Superior temporal gyrus (tissue), 1 donor: ENCODE measurements around the gene UNC5B.
A peak's percentile ranks its signal among the peaks of the same experiment; 100 is the strongest.

Source experiments
- DNase-seq: peaks from one replicate; pipeline ENCODE4 v3.0.0-alpha.2; 2016; ENCODE audit errors: extremely low spot score

UNC5B gene

DNA sequence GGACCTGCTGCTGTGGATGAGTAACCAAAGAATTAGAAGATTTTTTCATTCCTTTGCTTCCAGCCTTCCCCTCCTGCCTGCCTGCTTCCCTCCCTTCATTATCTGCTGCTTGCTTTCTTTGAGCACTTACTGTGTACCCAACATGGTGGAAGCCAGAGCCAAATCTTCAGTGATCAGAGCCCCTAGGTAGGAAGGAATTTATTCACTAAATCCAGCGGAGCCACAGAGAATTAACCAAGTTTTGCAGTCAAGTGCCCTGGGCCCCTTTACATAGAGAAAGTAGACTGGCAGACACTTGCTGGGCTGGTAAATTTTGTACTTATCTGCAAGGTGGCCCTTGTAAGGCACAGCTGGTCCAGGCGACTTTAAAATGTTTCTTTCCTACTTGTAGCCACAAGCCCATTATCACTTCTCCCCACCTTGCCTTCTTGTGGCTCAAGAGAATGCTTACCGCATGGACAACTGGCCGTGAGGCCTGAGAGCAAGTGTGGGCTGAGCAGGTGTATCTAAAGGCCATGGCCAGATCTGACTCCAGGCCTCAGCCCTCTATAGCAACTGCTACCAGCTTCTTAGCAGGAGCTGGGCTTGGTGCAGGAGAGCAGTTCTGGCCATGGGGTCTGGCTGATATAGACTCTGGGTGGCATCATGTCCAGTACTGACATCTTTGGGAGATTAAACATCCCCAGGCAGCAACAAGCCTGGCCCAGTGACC is 11.1 kb downstream of the UNC5B start:
- DNase-seq = peak; percentile 36

DNA sequence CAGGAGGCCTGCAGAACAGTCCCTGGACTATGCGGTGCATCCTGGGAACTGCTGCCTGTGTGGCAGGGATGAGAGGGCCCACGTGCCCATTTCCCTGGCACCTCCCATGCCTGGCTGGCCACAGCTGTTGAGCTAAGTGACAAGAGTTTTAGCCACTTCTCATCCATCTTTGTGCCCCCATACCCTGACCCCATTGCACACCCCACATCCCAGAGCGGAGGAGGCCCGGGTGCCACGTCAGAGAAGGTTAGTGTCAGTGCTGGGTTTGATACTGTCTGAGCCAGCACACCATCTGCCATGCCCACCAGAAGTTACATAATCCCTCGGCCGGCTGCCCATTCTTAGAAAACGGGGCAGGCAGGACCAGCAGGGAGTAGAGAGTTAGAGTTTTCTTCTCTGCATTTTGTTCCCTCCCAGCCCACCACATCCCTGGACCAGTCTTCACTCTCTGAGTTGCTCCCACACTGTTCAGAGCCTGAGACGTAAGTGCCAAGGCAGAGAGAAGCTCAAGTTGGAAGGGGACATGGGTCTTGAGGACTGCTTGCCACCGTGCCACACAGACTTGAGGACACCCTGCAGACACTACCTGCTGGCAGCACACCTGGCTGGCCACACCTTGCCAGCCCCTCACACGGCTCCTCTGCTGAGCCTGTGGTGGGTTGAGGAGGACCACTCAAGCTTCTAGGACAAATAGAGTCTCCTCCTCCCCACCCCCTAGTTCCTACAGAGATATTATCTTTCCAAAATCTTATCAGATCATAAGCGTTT is 13.1 kb downstream of the UNC5B start:
- DNase-seq = peak; percentile 88

DNA sequence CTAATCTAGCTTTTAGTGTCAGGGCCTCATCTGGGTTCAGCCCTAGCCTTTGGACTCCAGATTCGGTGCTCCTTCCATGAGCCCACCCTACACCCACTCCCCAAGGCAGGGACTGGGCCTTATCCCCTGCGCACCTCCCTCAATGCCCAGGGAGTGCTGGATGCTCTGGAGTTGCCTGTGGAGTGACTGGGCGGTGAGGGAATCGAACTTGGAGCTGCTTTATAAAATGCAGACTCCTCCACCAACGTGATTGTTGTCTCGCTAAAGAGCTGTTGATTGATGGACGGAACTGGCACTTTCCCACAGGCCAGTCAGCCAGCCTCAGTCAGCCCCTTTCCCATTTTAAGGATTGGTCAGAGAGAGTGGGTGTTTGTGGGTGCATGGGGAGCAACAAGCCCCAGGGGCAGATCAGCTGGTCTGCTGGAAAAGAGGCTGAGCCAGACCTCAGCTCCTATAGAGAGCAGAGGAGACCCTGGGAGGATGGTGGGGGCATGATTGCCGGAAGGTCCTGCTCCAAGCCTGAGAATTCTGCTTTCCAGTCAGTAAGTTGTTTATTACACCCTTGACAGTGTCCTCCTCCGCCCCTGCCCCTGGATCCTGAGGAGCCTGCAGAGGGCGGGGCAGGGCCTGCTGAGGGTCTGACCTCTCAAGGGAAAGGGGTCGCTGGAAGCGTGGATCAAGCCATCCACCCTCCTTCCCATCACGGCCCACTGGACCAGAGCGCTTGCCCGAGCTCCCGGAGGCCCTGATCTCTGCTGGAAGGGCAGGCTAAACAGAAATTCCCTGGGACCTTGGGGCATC is 16.7 kb downstream of the UNC5B start:
- peak; percentile 16 for DNase-seq

DNA sequence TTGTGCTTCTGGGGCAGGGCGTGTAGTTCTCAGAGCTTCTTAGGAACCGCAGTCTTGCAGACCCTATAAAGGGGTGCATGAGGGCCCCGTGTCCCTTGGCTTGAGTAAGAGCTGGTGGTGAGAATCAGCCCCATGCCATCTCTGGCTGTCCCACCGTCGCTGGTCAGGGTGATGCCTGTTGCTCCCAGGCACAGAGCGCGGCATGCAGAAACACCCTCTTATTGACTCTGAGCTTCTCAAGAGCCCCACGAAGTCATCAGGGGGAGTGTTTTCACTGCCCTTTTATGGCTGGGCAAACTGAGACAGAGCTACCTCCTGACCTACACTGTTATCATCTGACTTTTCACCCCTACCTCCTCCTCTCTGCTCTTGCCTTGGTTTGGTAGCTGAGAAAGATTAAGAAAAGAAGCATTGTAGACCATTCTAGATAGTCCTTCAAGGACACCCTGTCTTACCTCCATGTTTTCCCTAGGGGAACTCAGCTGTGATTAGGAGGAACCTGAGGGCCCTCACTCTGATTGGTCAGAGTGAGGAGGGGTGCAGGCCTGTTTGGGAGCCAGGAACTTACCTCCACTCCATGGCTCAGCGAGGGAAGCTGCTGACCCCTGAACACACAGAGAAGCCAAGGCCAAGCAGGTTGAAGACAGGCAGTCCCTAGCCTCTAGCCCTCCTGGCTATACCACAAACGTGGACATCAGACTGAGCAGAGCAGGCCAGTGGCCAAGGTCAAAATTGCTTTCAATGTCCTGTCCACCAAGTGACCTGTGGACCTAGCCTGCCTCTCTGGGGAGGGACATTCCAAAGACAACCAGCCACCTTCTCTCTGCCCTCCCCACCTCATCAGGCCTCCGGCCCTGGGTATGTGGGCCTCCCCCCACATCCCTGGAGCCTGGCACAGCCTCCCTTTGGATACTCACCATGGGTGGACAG is 17.6 kb downstream of the UNC5B start:
- DNase-seq = peak; percentile 41

DNA sequence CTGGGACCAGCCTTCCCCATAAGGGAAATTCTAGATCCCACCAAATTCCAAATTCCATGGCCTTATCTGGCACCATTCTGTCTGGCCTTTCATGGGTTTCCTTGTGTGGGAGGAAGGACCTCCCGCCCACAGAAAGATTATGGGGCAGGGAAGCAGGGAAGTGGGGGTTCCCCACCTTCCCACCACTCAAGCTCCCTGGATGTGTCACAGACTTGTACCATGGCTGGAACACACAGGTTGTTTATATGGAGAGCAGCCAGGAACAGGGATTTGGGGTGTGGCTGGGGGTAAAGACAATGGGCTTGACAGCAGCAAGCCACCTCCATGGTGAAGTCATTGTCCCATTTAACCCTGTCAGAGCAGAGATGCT is 18.3 kb downstream of the UNC5B start:
- peak; percentile 23 for DNase-seq

DNA sequence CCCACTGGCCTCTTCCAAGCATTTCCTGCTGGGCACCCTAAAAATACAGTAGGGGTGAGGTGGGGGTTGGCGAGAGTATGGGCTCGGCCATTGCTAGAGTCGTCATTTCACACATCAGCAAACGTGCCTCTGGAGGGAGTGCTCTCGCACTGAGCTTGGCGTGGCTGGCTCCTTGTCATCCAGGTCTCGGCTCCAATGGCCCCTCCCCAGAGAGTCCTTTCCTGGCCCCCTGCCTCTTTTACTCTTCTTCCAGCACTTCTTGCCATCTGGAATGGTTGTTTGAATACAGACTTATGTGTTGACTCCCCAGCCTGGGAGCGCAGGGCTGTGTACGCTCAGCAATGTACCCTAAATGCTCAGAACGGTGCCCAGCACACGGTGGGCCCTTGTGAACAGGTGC is 18.8 kb downstream of the UNC5B start:
- no peak for DNase-seq

DNA sequence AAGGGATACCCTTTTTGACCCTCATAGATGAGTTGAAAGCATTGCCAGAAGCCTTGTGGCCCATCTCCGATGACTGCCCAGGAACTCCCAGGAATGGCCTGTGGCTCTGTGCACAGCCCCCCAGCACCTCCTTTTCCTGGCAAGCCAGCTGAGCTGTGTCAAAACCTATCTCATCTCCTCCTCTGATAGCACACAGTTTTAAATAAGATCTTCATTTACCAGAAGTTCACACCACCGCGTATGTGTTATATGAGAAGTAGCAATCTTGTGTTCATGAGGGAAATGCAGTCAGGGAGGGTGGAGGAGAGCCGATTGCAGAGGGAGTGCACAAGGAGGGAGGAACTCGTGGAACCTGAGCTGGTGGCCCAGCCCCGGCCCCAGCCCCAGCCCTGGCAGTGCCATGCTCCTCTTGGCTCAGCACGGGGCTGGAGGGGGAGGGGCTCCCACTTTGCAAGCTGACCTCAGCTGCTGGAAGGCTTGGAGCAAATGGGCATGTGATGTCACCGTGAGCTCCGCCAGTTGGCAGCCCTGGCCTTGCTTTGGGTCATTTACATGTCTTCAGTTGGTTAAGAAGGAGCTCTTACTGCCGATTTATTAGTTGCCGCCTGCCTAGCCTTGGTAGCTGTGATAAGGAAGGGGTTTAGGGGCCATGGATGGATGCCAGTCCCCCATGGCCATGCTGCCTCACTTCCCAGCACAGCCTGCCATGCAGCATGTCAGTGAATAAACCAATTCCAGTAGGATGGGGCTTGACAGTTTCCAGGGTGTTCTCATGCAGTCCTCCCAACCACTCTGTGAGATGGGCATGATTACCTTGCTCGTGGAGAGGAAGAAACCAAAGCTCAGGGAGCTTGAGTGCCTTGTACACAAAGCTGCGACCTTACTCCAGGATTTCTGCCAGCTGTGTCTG is 20.0 kb downstream of the UNC5B start:
- peak; percentile 98 for DNase-seq

DNA sequence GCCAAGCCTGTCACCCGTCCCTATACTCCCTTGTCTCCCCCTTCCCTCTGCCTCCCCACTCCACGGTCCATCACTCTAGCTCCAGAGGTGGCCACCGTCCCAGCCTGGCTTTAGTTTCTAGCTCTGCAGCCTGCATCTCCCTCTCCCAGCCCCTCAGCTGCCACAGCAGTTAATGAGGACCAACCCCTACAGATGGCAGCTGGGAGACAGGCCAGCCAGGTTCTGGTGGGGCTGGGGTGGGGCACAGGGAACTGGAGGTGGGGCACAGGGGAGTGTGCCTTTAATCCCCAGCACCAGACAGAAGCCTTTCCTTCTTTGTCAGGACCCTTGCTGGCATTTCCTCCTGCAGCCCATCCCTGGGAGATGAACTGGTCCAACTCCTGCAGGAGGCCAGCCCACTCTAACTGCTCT is 21.1 kb downstream of the UNC5B start:
- DNase-seq = no peak

DNA sequence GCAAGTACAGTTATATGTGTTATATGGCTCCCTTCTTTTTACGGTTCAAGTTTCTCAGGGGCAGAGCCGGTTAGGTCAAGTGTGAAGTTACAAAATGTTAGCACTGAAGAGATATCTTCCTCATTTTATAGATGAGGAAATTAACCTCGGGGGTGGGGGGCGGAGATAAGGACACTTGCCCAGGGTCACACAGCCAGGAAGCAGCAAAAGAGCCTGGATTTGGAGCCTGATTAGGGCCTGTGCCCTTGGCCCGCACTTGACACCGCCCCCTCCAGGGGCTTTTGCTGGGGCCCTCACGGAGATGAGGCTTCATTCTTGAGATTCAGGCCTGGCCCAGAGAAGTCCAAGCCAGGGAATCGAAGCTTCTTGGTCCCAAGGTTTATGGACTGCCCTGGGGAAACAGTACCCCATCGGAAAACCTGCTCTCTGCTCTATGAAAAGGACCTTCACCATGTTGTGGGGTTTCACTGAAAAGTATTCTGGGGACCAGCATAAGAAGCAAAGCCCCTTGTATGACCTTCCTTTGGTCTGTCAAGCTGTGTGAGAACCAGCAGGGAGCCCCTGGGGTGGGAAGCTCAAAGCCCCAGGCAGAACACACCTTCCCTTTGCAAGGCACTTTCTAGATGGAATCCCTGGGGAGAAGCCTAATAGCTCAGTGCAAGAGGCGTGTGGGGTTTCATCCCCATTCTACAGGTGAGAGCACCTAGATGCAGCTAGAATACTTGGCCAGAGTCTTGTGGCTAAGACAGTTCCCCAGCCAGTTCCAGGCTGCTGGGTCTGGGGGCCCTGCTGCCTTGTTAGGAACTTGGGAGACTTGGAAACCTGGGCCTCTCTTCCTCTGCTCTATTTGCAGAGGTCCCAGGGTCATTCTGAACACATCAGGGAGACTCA is 21.9 kb downstream of the UNC5B start:
- no peak for DNase-seq

DNA sequence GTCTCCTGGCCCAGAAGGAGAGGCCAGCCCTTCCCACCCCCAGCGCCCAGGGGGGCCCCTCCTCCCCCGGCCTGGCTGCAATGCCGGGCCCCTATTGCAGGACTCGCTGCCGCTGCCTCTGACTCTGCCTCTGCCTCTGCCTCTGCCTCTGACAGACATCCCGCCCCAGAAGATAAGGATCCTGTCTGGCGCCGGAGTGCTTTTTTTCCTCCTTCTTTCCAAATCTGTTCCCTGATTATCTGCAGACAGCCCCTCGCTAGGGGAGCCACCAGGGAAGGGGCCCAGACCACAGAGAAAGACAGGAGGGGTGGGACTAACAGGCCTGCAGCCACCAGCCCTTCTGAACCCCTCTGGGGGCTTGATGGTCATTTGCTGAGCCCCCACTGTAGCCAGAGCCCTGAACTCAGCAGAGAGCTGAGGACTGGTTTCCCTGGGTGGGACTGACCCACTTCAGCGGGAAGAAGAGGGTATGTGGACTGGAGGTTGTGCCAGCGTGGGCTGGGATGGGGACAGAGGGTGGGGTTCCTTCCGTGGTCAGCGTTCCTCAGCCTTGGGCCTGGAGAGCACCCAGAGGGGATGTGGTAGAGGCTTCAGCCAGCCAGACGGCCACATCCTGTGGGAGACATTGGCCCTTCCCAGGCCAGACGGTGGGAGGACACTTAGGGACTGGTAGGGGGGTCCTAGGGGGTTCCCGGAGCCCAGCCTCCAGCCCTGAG is 22.8 kb downstream of the UNC5B start:
- DNase-seq = peak; percentile 27

DNA sequence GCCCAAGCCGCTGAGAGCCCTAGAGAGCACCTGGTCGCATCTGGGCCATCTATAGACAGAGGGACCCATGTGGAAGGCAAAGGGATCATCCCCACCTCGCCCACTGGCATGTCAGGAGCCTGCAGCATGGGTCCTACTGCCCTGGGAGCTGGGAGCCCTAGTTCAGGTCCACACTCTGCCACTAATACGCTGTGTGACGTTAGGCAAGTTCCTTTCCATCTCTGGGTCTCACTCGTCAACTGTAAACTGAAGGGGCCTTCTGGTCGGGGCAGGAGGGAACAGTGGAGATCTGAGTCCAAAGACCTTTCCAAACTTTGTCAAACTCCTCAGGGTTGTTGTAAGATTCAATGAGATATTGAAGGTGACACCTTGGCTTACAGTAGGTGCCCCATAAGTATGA is 23.4 kb downstream of the UNC5B start:
- no peak for DNase-seq

DNA sequence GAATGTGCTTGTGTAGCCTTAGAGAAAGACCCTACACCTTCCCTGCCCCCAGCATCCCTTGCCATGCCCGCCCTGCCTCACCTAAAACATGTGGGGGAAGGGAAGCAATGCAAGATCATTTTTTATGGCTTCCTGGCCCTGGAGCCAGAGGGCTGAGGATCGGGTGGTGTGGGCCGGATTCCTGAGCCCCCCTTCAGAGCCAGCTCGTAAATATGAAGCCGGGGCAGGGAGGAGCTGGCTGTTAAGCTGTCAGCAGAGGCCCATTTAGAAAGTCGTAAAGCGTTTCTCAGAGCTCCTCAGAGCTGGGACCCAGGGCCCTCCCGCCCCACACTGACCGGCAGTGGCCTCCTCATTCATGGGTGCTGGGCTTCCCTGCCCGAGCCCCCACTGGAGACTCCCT is 23.9 kb downstream of the UNC5B start:
- no peak for DNase-seq

DNA sequence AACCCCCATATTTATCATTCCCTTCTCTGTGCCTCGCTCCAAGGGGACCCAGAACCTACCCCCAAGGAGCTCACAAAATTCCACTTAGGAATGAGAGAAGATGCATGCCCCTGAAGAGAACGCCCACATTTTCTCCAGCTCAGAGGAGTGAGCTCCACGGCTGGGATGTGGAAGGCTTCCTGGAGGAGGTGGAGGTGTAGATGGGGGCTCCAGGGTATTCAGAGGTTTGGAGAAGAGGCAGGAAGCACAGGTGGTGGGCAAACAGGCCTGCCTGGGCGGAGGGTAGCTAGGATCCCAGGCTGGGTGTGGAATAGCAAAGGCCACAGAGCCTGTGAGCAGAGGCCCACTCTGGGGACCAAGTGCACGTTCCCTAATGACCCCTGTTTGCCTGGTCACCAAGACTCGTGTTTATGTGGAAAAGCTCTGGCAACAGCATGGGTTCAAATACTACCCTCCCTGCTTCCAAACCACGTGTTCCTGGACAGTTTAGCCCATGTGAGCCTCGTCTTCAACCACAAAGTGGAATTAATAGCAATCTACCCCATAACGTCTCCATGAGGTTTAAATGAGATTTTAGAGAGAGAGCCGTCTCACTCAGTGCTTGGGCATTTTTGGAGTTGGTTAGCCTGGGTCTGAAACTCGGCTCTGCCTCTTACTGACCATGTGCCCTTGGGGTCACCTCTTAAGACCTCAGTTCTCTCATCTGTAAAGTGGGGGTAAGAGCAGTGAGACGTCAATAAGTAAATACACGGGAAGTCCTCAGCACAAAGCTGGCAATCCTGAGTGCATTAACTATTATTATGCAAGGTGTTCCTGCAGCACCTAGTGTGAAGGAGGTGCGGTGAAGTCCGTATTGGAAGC is 24.7 kb downstream of the UNC5B start:
- no peak for DNase-seq

DNA sequence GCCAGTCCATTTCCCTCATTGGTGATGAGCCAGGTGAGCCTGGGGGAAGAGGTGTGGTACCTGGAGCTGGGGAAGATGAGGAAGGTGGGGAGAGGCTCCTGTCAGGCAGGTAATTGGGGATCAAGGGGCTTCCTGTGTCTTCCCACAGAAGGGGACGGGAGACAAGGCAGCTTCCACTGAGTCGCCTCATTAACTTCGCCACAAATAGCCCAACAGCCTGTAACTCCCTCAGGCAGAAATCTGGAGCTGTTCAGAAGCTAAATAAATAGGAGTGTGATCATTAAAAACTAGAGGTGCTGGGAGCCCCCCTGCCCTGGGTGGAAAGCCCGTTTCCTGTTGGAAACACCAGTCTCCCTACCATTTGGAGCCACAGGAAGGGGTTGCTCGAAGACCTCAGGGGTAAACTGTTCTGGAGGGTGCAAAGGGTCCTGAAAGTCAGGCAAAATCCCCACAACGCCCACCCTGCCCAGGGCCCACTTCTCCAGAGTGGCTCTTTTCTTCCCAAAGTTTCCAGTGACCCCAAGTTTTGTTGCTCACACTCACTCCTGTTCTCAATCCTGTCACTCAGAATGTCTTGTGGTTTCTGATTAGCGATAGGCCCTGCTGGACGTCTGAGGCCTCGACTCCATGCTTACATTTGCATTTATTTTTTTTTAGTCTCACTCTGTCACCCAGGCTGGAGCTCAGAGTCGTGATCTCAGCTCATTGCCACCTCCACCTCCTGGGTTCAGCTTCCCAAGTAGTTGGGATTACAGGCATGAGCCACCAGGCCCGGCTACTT is 25.7 kb downstream of the UNC5B start:
- no peak for DNase-seq

DNA sequence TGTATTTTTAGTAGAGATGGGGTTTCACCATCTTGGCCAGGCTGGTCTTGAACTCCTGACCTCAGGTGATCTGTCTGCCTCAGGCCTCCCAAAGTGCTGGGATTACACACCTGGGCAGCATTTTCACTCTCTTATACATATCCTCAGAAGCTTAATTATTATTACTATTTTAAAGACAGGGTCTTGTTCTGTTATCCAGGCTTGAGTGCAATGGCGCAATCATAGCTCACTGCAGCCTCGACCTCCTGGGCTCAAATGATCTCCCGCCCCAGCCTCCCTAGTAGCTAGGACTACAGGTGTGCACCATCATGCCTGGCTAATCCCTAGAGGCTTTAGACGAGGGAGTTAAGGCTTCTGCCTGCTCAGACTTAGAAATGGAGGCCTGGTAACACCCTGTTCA is 26.3 kb downstream of the UNC5B start:
- no peak for DNase-seq

DNA sequence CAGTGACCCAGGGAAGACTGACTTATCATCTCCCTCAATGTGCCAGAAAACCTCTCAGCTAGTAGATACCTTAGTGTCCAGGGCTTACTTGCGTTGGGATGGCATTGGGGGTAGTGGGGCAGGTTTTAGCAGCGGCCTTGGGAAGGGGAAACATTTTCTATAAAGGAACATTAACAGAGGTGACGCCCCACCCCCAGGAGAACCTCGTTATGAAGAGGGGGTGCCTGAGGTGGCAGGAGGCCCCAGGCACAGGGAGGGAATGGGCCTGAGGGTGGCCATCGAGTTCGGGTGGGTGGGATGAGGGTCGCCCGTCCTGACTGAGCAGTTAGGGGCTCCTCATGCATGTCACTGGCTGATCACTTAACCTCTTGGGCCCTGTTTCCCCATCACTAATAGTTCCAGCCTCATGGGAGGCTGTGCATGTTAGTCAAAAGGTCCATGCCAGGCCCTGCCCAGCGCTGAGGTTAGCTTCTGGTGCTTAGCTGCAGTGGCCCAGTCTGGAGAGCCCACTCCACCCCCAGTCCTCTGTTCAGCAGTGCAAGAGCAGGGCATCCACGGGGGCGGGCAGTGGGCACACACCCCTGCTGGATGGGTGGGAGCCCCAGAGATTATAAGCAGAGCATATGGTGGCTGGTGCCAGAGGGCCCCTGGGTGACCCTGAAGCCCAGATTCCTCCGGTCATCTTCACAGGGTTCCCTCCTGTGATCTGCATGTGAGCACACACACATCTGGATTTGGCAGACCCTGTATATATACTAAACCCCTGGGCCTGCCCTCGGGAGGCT is 27.0 kb downstream of the UNC5B start:
- DNase-seq = no peak
